ENCODE results near the gene DCLK1.

- TF ChIP-seq POLR2A (IDR thresholded peaks at IDR 0.05) (no peak), CTCF (IDR thresholded peaks at IDR 0.05 in 8 of 11, conservative IDR thresholded peaks at IDR 0.05 in 3 of 11) (no peak), POLR2AphosphoS5 (IDR thresholded peaks at IDR 0.05) (no peak)
Observed at GRCh38 chr13:35940734-35941133, 190.4 kb downstream of the DCLK1 start.

Measured in spleen (tissue), 7 donors.